HEK293 (cell line): Measurements from ENCODE around the gene SLC17A4.

Experiments
- CTCF ChIA-PET: fragments of 350-600 bp; formaldehyde crosslinking; extraction: SDS; loops from one replicate; lab custom pipeline; 2021; ENCODE audit warnings: antibody characterized with exemption; lab: Yijun Ruan, JAX
- POLR2A ChIA-PET: fragments of 300-600 bp; formaldehyde crosslinking; extraction: SDS; loops from one replicate; lab custom pipeline; 2020; ENCODE audit warnings: antibody characterized with exemption, inconsistent platforms; lab: Yijun Ruan, JAX
- H3K27ac ChIP-seq: fragments of 200-500 bp; sonication (Bioruptor generic); 2 replicates; pipeline ENCODE4 v1.5.1; 2014; ENCODE audit warnings: low read depth, low read length, control low read depth, inconsistent platforms; ENCODE audit errors: extremely low read depth
- H3K36me3 ChIP-seq, 2 experiments: fragments of 200-500 bp in 1 of 2; sonication (Bioruptor generic) in 1 of 2; 1 replicate in 1 of 2; 2 replicates in 1 of 2; pipeline ENCODE4 v1.5.1; 2014 to 2017; ENCODE audit warnings: inconsistent platforms in 2 of 2, low read length in 2 of 2; ENCODE audit not compliant: control insufficient read depth in 2 of 2, insufficient read depth in 1 of 2
- H3K4me1 ChIP-seq: fragments of 200-500 bp; sonication (Bioruptor generic); 2 replicates; pipeline ENCODE4 v1.5.1; 2014; ENCODE audit warnings: mild to moderate bottlenecking, low read length, inconsistent platforms; ENCODE audit not compliant: control insufficient read depth, insufficient read depth
- H3K4me3 ChIP-seq: 2 replicates; pipeline ENCODE4 v1.5.1; 2011; ENCODE audit warnings: low read depth, mild to moderate bottlenecking, control low read depth, low read length, moderate library complexity
- H3K9me3 ChIP-seq: fragments of 200-500 bp; sonication (Bioruptor generic); 2 replicates; pipeline ENCODE4 v1.5.1; 2014; ENCODE audit warnings: low read depth, low read length, inconsistent platforms; ENCODE audit not compliant: control insufficient read depth, insufficient read depth
- AEBP2 ChIP-seq: fragments of 450-650 bp; formaldehyde crosslinking; IDR thresholded peaks from 2 replicates; pipeline ENCODE4 v1.5.1; 2016; ENCODE audit warnings: missing biosample characterization, missing genetic modification characterization, borderline replicate concordance
- ATF2 ChIP-seq: fragments of 450-650 bp; formaldehyde crosslinking; IDR thresholded peaks from 2 replicates; pipeline ENCODE4 v1.5.1; 2016; ENCODE audit warnings: missing biosample characterization, missing genetic modification characterization, low read depth
- BCL11A ChIP-seq: fragments of 450-650 bp; formaldehyde crosslinking; IDR thresholded peaks from 2 replicates; pipeline ENCODE4 v1.5.1; 2016; ENCODE audit warnings: low read depth, missing biosample characterization, missing genetic modification characterization
- GLIS1 ChIP-seq: fragments of 450-650 bp; formaldehyde crosslinking; IDR thresholded peaks from 2 replicates; pipeline ENCODE4 v1.5.1; 2016; ENCODE audit warnings: missing biosample characterization, missing genetic modification characterization
- MZF1 ChIP-seq: fragments of 450-650 bp; formaldehyde crosslinking; IDR thresholded peaks from 2 replicates; pipeline ENCODE4 v1.5.1; 2017; ENCODE audit warnings: missing biosample characterization, missing genetic modification characterization, borderline replicate concordance
- OSR2 ChIP-seq: fragments of 450-650 bp; formaldehyde crosslinking; IDR thresholded peaks from 2 replicates; pipeline ENCODE4 v1.5.1; 2016; ENCODE audit warnings: missing biosample characterization, missing genetic modification characterization
- REPIN1 ChIP-seq: fragments of 450-650 bp; formaldehyde crosslinking; IDR thresholded peaks from 2 replicates; pipeline ENCODE4 v1.5.1; 2017; ENCODE audit warnings: missing biosample characterization, missing genetic modification characterization, low read depth
- SP7 ChIP-seq: fragments of 450-650 bp; formaldehyde crosslinking; IDR thresholded peaks from 2 replicates; pipeline ENCODE4 v1.5.1; 2016; ENCODE audit warnings: missing biosample characterization, missing genetic modification characterization
- TSHZ1 ChIP-seq: fragments of 450-650 bp; formaldehyde crosslinking; IDR thresholded peaks from 2 replicates; pipeline ENCODE4 v1.5.1; 2016; ENCODE audit warnings: missing biosample characterization, missing genetic modification characterization, borderline replicate concordance
- ZNF155 ChIP-seq: fragments of 450-650 bp; formaldehyde crosslinking; IDR thresholded peaks from 2 replicates; pipeline ENCODE4 v1.5.1; 2016; ENCODE audit warnings: missing biosample characterization, missing genetic modification characterization
- ZNF266 ChIP-seq: fragments of 450-650 bp; formaldehyde crosslinking; IDR thresholded peaks from 2 replicates; pipeline ENCODE4 v1.5.1; 2016; ENCODE audit warnings: missing biosample characterization, missing genetic modification characterization, low read depth
- ZNF366 ChIP-seq: fragments of 450-650 bp; formaldehyde crosslinking; conservative IDR thresholded peaks from 2 replicates; pipeline ENCODE4 v1.5.1; 2016; ENCODE audit warnings: missing biosample characterization, missing genetic modification characterization
- ZNF549 ChIP-seq: fragments of 450-650 bp; IDR thresholded peaks from 2 replicates; pipeline ENCODE4 v1.5.1; 2018; ENCODE audit warnings: missing biosample characterization, missing genetic modification characterization, mild to moderate bottlenecking, inconsistent platforms, moderate library complexity
- ZNF571 ChIP-seq: fragments of 450-650 bp; formaldehyde crosslinking; IDR thresholded peaks from 2 replicates; pipeline ENCODE4 v1.5.0; 2017; ENCODE audit warnings: missing biosample characterization, missing genetic modification characterization
- ZNF600 ChIP-seq: fragments of 450-650 bp; formaldehyde crosslinking; IDR thresholded peaks from 2 replicates; pipeline ENCODE4 v1.5.1; 2016; ENCODE audit warnings: missing biosample characterization, missing genetic modification characterization
- ZNF639 ChIP-seq: fragments of 450-650 bp; formaldehyde crosslinking; IDR thresholded peaks from 2 replicates; pipeline ENCODE4 v1.5.1; 2016; ENCODE audit warnings: missing biosample characterization, missing genetic modification characterization
- ZNF664 ChIP-seq: fragments of 450-650 bp; formaldehyde crosslinking; IDR thresholded peaks from 2 replicates; pipeline ENCODE4 v1.5.1; 2016; ENCODE audit warnings: missing biosample characterization, missing genetic modification characterization
- ZNF747 ChIP-seq: fragments of 450-650 bp; formaldehyde crosslinking; IDR thresholded peaks from 2 replicates; pipeline ENCODE4 v1.5.1; 2016; ENCODE audit warnings: missing biosample characterization, missing genetic modification characterization
- ZNF768 ChIP-seq: fragments of 450-650 bp; formaldehyde crosslinking; IDR thresholded peaks from 2 replicates; pipeline ENCODE4 v1.5.1; 2018; ENCODE audit warnings: missing biosample characterization, mild to moderate bottlenecking, missing genetic modification characterization
- ZNF791 ChIP-seq: fragments of 450-650 bp; formaldehyde crosslinking; IDR thresholded peaks from 2 replicates; pipeline ENCODE4 v1.5.1; 2016; ENCODE audit warnings: missing biosample characterization, missing genetic modification characterization
- ZNF830 ChIP-seq: fragments of 450-650 bp; IDR thresholded peaks from 2 replicates; pipeline ENCODE4 v1.5.0; 2018; ENCODE audit warnings: missing biosample characterization, missing genetic modification characterization, low read depth, mild to moderate bottlenecking, moderate library complexity
- ZSCAN18 ChIP-seq: fragments of 450-650 bp; formaldehyde crosslinking; IDR thresholded peaks from 2 replicates; pipeline ENCODE4 v1.5.1; 2016; ENCODE audit warnings: missing biosample characterization, missing genetic modification characterization
- ZSCAN30 ChIP-seq: fragments of 450-650 bp; IDR thresholded peaks from 2 replicates; pipeline ENCODE4 v1.5.1; 2018; ENCODE audit warnings: missing biosample characterization, mild to moderate bottlenecking, missing genetic modification characterization, moderate library complexity

Gene SLC17A4

GRCh38 chr6:25757936-25758642 is 3.5 kb downstream of the SLC17A4 start:
- no peak for TF ChIP-seq GLIS1 (tag by site-specific recombination)
- TF ChIP-seq ZNF664 (tag by site-specific recombination): no peak
- TF ChIP-seq ZNF830 (tag by site-specific recombination): no peak
- TF ChIP-seq ZNF747 (tag by site-specific recombination): no peak
- no peak for TF ChIP-seq AEBP2 (tag by site-specific recombination)
- TF ChIP-seq OSR2 (tag by site-specific recombination): no peak
- no peak for TF ChIP-seq ZNF639
- no peak for TF ChIP-seq ZNF600 (tag by site-specific recombination)
- no peak for TF ChIP-seq ZNF768 (tag by site-specific recombination)
- no peak for TF ChIP-seq MZF1
- no peak for TF ChIP-seq TSHZ1 (tag by site-specific recombination)
- no peak for TF ChIP-seq SP7 (tag by site-specific recombination)
- TF ChIP-seq ZNF366 (tag by site-specific recombination): no peak
- no peaks in the 10 kb centered on the region for H3K36me3 ChIP-seq
- ChIA-PET POLR2A (no interaction called here), CTCF (interaction anchor here (0.6 to 1.3 kb wide), 3 partner anchors 31 to 38 kb away, joined by 3 to 4 read pairs (median 3); no protein-coding TSS in a partner anchor)
- H3K4me3 ChIP-seq: no peak overlapping the region
- no peaks in the 10 kb centered on the region for H3K4me1 ChIP-seq
- H3K9me3 ChIP-seq: no peaks in the 10 kb centered on the region
- H3K27ac ChIP-seq: no peak overlapping the region

- no peak for TF ChIP-seq BCL11A (tag by site-specific recombination)
- Histone ChIP-seq H3K36me3 (no peaks in the 10 kb centered on the region), H3K4me1 (no peaks in the 10 kb centered on the region), H3K27ac (no peak overlapping the region), H3K4me3 (no peak overlapping the region), H3K9me3 (no peaks in the 10 kb centered on the region)
- ChIA-PET CTCF (interaction anchor here (1.4 kb wide), 2 partner anchors 12 to 47 kb away, joined by 3 to 6 read pairs; no protein-coding TSS in a partner anchor), POLR2A (no interaction called here)
These were observed 10.1 kb downstream of the SLC17A4 start for GRCh38 chr6:25764611-25765010.

GRCh38 chr6:25768566-25768965 is 14.0 kb downstream of the SLC17A4 start:
- ChIA-PET POLR2A (no interaction called here), CTCF (interaction anchor here (0.6 to 1.7 kb wide), 4 partner anchors 19 to 78 kb away, joined by 3 to 5 read pairs (median 4); no protein-coding TSS in a partner anchor)
- no peaks in the 10 kb centered on the region for H3K9me3 ChIP-seq
- H3K27ac ChIP-seq: no peak overlapping the region
- no peak overlapping the region for H3K4me3 ChIP-seq
- no peaks in the 10 kb centered on the region for H3K36me3 ChIP-seq
- H3K4me1 ChIP-seq: no peaks in the 10 kb centered on the region
- no peak for TF ChIP-seq ZSCAN18
- TF ChIP-seq ZSCAN30 (tag by site-specific recombination): no peak
- no peak for TF ChIP-seq ZNF791 (tag by site-specific recombination)
- TF ChIP-seq ZNF549 (tag by site-specific recombination): no peak
- TF ChIP-seq ZNF155 (tag by site-specific recombination): no peak
- no peak for TF ChIP-seq ATF2 (tag by site-specific recombination)
- no peak for TF ChIP-seq ZNF571 (tag by site-specific recombination)
- TF ChIP-seq REPIN1 (tag by site-specific recombination): no peak
- no peak for TF ChIP-seq ZNF266 (tag by site-specific recombination)
